Omental fat pad (tissue), 4 donors: ENCODE data around the gene NMT2. TPM values are rescaled to one million over a fixed set of nuclear protein-coding genes. Genes with fewer than 3 reads are reported as not detected.

Experiments
- ATAC-seq: fragments of 150-250 bp; one replicate; pipeline ENCODE4 v1.9.1; 2016; ENCODE audit warnings: mild to moderate bottlenecking, moderate library complexity; ENCODE audit not compliant: low FRiP score
- DNase-seq: peaks from one replicate; pipeline ENCODE4 v3.0.0-alpha.2; 2019; ENCODE audit warnings: low spot score
- total RNA-seq, 4 donors: library from RNA; depleted of rRNA; stranded (reverse); fragments of >200 nt; gene quantifications; one replicate each; pipeline ENCODE4 v1.1.0, GENCODE V29; 2016
- TF ChIP-seq, protein P1 (sequence below), 3 donors: fragments of 450-650 bp; IDR thresholded peaks; one replicate each; pipeline ENCODE4 v1.5.1; 2016 to 2017; ENCODE audit warnings: antibody characterized with exemption in 3 of 3, mild to moderate bottlenecking in 3 of 3, moderate library complexity in 2 of 3

The NMT2 gene
- total RNA-seq, 4 donors from 2014 or later, result 25.1 to 96.4 (median 72.8) TPM

DNA sequence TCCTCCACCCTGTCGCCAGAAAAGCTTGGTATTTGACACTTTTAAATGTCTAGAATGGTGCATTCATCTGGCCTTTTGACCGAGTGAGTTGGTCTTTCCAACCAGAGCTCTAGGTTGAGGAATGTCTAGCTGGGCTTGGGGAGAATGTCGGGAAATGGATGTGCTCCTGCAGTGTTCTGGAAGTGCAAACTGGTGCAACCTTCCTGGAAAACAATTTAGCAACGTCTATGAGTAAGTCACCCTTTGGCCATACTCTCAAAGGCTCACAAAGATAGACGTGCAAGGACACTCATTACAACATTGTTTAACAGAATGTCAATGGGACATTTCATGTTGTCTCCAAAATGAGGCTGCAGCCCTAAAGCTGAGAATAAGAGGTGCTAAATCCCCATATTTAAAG is 12.2 kb upstream of the NMT2 start:
- TF ChIP-seq, protein P1, sequence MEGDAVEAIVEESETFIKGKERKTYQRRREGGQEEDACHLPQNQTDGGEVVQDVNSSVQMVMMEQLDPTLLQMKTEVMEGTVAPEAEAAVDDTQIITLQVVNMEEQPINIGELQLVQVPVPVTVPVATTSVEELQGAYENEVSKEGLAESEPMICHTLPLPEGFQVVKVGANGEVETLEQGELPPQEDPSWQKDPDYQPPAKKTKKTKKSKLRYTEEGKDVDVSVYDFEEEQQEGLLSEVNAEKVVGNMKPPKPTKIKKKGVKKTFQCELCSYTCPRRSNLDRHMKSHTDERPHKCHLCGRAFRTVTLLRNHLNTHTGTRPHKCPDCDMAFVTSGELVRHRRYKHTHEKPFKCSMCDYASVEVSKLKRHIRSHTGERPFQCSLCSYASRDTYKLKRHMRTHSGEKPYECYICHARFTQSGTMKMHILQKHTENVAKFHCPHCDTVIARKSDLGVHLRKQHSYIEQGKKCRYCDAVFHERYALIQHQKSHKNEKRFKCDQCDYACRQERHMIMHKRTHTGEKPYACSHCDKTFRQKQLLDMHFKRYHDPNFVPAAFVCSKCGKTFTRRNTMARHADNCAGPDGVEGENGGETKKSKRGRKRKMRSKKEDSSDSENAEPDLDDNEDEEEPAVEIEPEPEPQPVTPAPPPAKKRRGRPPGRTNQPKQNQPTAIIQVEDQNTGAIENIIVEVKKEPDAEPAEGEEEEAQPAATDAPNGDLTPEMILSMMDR (IDR thresholded peaks at IDR 0.05), result no peak
- ATAC-seq, result no peak
- DNase-seq, result no peak

DNA sequence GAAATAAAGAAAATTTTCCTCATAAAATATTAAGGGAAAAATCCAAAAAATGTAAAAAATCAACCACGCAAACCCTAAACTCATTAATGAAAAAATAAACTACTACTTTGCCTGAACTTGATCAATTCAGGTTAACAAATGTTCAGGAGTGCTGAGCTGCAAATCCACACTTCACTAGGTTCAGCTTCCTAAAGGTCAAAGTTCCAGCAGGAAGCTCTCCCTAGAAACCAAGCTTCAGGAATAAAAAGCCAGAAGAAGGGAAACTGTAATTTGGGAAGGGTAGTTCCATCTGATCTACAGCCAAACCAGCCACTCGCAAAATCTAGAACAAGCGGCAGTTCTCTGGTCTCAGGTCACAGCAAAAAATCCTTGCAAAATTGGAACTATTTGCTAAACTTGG is 7.8 kb upstream of the NMT2 start:
- TF ChIP-seq, protein P1 (IDR thresholded peaks at IDR 0.05), result no peak
- ATAC-seq (no peak), DNase-seq (no peak)

GRCh38 chr10:15175587-15175986 is 7.1 kb upstream of the NMT2 start:
- TF ChIP-seq, protein P1 (IDR thresholded peaks at IDR 0.05), result no peak
- DNase-seq (no peak), ATAC-seq (no peak)

- ATAC-seq, result no peak
- DNase-seq, result no peak
- TF ChIP-seq, protein P1 (IDR thresholded peaks at IDR 0.05), result no peak
Observed at GRCh38 chr10:15172306-15172840, 3.9 kb upstream of the NMT2 start.

- ATAC-seq, result no peak
- TF ChIP-seq, protein P1 (IDR thresholded peaks at IDR 0.05), result no peak
- no peak for DNase-seq
Observed at GRCh38 chr10:15169555-15170401, 1.3 kb upstream of the NMT2 start.

DNA sequence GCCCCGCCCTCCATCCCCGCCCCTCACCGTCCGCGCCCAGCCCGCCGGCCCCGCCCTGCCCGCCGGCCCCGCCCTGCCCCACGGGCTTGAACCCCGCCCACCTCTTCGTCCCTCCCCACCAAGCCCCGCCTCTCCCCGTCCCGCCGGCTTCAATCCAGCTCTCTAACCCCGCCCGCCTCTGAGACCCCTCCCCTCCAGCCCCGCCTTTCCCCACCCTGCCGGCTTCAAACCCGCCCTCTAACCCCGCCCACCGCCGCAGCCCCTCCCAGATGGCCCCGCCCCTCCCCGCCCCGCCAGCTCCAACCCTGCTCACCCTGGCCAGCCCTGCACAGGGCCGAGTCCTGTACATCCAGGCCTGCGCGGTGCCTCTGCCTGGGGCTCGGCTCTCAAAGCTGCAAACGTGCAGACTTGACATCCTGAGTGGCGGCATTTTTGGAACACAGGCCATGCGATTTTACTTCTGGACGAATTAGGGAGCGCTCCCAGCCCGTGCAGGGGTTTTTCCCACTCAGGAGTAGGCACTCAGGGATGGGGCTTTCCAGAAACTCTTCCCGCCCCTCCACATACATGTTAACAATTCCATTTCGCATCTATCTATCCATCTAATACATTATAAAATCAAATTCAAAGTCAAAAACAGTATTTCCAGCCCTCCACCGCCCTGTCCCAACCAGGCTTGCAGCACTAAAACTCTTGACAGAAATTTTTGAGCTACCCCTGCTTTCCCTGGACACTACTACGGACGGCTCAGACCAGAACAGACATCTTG is 477 bp upstream of the NMT2 start:
- DNase-seq (peak; percentile 81), ATAC-seq (peak; percentile 92)
- TF ChIP-seq, protein P1 (IDR thresholded peaks at IDR 0.05), result no peak
